NCI-H1092 treated with DMSO at 0.1 percent for 48 hours (cell line): ENCODE measurements around the gene NFE2.
"Not testable (repeated sequence)": the region's sequence is repeated elsewhere in the genome, so short reads cannot be mapped to it uniquely, and the experiment has no call there.

Source experiments
- DNase-seq: peaks from one replicate; lab custom pipeline; 2025; lab: John Stamatoyannopoulos, UW

Gene NFE2

GRCh38 chr12:54282949-54283593, 17.7 kb downstream of the NFE2 start:
- DNase-seq, result no peak

- DNase-seq, result not testable (repeated sequence)
Measured at GRCh38 chr12:54281694-54282093, 19.1 kb downstream of the NFE2 start.

- not testable (repeated sequence) for DNase-seq
Measured at GRCh38 chr12:54281261-54281638, 19.6 kb downstream of the NFE2 start.

GRCh38 chr12:54280468-54281260, 20.2 kb downstream of the NFE2 start, which contains the start of gene HNRNPA1:
TSS of gene HNRNPA1 (plus strand) at chr12:54280726. CDS start at chr12:54280808, 82 bp downstream.
- DNase-seq, result peak; percentile 100

- peak; percentile 100 for DNase-seq
Measured at GRCh38 chr12:54279632-54280467, 21.0 kb downstream of the NFE2 start, which contains the start of gene CBX5. TSS of gene CBX5 (minus strand) at chr12:54280122. CDS start at chr12:54257650, 22,472 bp downstream.

- DNase-seq, result no peak
Measured at GRCh38 chr12:54279227-54279631, 21.6 kb downstream of the NFE2 start.

GRCh38 chr12:54277823-54278276, 23.0 kb downstream of the NFE2 start:
- no peak for DNase-seq

GRCh38 chr12:54276368-54276767, 24.4 kb downstream of the NFE2 start:
- DNase-seq, result no peak

GRCh38 chr12:54273981-54274380, 26.8 kb downstream of the NFE2 start:
- DNase-seq, result peak; percentile 82

- DNase-seq, result no peak
Measured at GRCh38 chr12:54272214-54272613, 28.6 kb downstream of the NFE2 start.

GRCh38 chr12:54270345-54270744, 30.5 kb downstream of the NFE2 start:
- no peak for DNase-seq

- DNase-seq, result no peak
Measured at GRCh38 chr12:54266852-54267251, 34.0 kb downstream of the NFE2 start.

- DNase-seq, result no peak
Measured at GRCh38 chr12:54265364-54265812, 35.4 kb downstream of the NFE2 start.

GRCh38 chr12:54262403-54262925, 38.4 kb downstream of the NFE2 start:
- DNase-seq, result no peak

- DNase-seq, result no peak
Measured at GRCh38 chr12:54261815-54262402, 38.9 kb downstream of the NFE2 start.

- peak; percentile 98 for DNase-seq
Measured at GRCh38 chr12:54259194-54260011, 41.4 kb downstream of the NFE2 start.

GRCh38 chr12:54258201-54258681, 42.6 kb downstream of the NFE2 start:
- DNase-seq, result no peak

- no peak for DNase-seq
Measured at GRCh38 chr12:54257332-54257731, 43.5 kb downstream of the NFE2 start.

- DNase-seq, result no peak
Measured at GRCh38 chr12:54253240-54253639, 47.6 kb downstream of the NFE2 start.

GRCh38 chr12:54251667-54252284, 49.0 kb downstream of the NFE2 start:
- DNase-seq, result peak; percentile 54
